AG08395 (cell line): ENCODE data around the gene TCF12.

Experiments
- DNase-seq: peaks from one replicate; pipeline ENCODE4 v3.0.0; 2012; ENCODE audit warnings: mixed read lengths, low spot score

The TCF12 gene

DNA sequence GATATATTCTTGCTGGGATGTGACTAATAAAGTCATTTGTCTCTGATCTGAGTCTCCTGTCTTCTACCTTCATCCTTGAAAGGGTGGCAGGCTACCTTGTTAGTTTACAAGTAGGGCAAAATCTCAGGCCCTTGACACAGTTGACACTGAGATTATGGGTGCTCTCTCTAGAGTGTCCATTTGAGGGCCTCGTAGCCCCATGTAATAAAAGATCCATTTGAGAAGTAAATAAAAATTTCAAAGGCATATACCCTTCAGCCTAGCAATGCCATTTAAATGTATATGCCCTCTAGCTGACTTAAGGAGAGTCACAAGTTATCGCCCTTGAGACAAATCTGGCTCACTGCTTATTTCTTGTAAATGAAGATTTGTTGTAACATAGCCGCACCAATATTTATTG is 98.6 kb downstream of the TCF12 start:
- DNase-seq, result no peak

GRCh38 chr15:57018151-57018550 is 99.7 kb downstream of the TCF12 start:
- no peak for DNase-seq

DNA sequence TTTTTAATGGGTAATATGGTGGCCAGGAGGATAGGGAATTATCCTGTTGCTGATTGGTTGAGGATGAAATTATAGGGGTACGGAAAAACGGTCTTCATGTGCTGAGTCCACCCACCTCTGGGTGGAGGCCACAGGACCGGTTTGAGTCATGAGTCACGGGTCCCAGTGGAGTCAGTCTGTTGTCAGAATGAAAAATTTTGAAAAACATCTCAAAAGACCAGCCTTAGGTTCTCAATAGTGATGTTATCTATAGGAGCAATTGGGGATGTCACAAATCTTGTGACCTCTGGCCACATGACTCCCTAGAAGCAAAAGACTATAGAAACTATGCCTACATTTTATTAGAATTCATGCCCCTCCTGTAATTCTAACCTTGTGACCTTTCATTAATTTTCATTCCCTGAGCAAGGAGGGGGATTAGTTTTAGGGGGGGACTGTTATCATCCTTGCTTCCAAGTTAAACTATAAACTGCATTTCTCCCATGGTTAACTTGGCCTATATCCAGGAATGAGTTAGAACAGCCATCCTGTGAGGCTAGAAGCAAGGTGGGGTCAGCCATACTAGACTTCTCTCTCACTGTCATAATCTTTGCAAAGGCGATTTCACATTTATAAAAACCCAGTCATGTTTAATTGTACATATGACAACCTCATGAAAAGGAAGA is 101.2 kb downstream of the TCF12 start:
- no peak for DNase-seq

GRCh38 chr15:57025264-57025926 is 107.0 kb downstream of the TCF12 start:
- DNase-seq, result peak; percentile 24

- no peak for DNase-seq
These were observed 107.7 kb downstream of the TCF12 start for GRCh38 chr15:57026016-57026592.

DNA sequence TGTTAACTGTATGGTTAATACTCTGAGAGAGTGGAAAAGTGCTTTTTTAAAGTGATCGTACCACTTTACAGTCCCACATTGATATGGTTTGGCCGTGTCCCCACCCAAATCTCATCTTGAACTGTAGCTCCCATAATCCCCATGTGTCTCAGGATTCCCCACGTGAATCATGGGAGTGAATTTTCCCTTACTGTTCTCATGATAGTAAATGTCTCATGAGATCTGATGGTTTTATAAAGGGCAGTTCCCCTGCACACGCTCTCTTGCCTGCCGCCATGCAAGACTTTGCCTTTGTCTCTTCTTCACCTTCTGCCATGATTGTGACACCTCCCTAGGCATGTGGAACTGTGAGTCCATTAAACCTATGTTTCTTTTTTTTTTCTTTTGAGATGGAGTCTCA is 109.2 kb downstream of the TCF12 start:
- no peak for DNase-seq

DNA sequence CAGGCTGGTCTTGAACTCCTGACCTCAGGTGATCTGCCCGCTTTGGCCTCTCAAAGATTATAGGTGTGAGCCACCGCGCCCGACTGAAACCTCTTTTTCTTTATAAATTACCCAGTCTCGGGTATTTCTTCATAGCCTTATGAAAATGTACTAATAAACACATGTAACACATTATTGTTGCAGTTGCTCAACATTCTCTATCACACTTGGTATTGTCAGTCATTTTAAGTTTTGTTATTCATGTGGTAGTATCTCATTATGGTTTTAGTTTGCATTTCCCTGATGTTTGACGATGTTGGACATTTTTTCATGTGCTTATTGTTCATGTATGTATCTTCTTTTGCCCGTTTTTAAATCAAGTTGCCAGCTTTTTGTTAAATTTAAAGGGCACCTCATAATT is 109.7 kb downstream of the TCF12 start:
- no peak for DNase-seq

GRCh38 chr15:57030011-57030410 is 111.6 kb downstream of the TCF12 start:
- no peak for DNase-seq

GRCh38 chr15:57031082-57031481 is 112.6 kb downstream of the TCF12 start:
- DNase-seq, result no peak

- DNase-seq, result peak; percentile 7
These were observed 113.2 kb downstream of the TCF12 start for GRCh38 chr15:57031605-57032004.

DNA sequence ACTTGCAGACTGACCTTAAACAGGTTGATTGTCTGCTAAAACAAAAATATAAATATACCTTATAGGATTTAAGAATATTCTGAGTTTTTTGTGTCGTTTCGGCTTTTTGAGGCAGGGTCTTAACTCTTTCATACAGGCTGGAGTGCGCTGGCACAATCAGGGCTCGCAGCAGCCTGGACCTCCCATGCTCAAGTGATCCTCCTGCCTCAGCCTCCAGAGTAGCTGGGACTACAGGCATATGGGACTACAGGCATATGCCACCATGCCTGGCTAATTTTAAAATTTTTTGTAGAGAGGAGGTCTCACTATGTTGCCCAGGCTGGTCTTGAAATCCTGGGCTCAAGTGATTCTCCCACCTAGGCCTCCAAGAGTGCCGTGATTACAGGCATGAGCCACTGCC is 113.9 kb downstream of the TCF12 start:
- no peak for DNase-seq

DNA sequence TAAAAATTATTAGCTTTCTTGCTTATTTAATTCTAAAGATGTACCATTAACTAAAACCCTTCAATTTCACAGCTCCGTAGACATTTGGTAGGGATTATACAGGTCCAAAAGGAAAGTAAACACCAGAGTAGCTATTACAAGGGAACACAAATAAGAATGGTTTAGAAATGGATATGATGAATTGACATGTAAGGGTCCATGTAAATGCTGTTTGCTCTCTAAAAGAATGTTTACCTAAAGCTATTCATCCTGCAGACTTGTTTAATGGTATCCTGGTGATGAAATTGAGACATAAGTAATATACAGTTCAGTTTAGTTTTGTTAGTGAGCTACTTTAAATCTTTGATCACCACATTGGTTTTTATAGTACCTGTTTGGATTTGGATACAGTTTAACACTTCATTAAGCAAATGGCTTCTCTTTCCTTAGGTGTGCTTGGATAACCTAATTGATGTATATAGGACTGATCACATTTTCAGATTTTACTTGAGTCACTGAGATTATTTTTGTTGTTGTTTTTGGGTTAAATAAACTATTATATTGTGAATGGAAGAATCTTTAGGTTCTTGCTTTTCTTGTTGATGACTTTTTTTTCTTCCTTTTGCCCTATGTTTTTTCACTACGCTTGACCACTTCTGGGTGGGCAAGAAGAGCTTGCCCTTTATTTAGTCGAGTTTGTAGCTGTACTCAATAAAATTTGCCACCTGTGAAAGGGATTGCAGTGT is 115.4 kb downstream of the TCF12 start:
- no peak for DNase-seq

DNA sequence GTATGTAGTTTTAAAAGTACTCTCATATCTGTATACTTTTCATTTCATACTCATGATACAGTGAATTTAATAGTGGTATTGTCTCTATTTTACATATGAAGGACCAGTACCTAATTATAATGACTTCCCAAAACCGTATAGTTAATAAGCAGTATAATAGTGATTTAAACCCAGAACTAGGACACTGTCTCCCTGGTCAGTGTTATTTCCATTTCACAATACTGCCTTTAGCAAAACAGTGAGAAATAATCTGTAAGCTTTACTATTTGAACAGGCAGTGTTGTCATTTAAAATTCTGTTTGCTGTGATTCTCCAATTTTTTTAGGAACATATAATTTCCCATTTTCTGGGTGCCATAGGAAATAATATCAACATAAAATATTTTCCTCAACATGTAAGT is 116.2 kb downstream of the TCF12 start:
- DNase-seq, result no peak

DNA sequence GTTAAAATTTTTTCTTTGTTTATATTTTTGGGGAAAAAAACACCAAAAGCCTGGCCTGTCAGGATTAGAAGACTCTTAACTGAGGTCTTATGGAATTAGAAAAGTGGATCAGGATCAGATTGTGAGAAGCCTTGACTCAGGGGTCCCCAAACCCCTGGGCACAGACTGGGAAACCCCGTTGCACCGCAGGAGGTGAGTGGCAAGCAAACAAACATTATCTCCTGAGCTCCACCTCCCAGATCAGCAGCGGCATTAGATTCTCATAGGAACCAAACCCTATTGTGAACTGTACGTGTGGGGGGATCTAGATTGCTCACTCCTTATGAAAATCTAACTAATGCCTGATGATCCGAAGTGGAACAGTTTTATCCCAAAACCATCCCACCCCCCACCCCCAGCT is 117.2 kb downstream of the TCF12 start:
- DNase-seq, result no peak

DNA sequence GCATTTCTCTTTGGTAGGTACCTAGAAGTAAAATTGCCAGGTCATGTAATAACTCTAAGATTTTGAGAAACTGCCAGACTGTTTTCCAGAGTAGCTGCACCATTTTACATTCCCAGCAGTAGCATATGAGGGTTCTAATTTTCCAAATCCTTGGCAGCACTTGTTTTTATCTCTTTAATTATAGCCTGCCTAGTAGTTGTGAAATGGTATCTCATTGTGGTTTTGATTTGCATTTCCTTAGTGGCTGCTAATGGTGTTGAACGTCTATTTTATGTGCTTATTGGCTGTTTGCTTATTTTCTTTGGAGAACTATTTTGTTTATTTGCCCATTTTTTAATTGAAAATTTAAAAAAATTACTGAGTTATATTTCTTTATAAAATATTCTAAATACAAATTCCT is 117.9 kb downstream of the TCF12 start:
- no peak for DNase-seq

- DNase-seq, result no peak
These were observed 119.1 kb downstream of the TCF12 start for GRCh38 chr15:57037548-57037947.

GRCh38 chr15:57038040-57038439 is 119.6 kb downstream of the TCF12 start:
- DNase-seq, result no peak

DNA sequence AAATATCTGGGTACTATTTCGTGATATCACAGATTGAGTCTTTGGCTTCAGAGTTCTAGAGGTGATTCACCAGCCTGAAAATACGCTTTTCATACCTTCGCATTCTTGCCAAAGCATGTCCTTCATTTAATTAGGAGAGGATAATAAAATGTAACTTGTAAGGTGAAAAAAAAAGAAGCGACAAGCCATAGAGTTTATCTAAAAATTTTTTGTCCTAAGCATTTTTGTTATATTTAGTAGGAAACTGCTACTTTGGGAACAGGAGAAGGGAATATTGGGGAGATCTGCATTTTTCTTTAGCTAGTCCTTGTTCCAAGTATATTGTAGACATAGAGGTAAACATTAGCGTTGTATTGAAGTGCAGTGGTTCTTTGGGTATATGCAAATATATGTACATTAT is 120.1 kb downstream of the TCF12 start:
- no peak for DNase-seq

GRCh38 chr15:57041416-57041815 is 123.0 kb downstream of the TCF12 start:
- DNase-seq, result no peak

GRCh38 chr15:57044072-57044702 is 125.7 kb downstream of the TCF12 start:
- no peak for DNase-seq

GRCh38 chr15:57044970-57045369 is 126.5 kb downstream of the TCF12 start:
- DNase-seq, result no peak

DNA sequence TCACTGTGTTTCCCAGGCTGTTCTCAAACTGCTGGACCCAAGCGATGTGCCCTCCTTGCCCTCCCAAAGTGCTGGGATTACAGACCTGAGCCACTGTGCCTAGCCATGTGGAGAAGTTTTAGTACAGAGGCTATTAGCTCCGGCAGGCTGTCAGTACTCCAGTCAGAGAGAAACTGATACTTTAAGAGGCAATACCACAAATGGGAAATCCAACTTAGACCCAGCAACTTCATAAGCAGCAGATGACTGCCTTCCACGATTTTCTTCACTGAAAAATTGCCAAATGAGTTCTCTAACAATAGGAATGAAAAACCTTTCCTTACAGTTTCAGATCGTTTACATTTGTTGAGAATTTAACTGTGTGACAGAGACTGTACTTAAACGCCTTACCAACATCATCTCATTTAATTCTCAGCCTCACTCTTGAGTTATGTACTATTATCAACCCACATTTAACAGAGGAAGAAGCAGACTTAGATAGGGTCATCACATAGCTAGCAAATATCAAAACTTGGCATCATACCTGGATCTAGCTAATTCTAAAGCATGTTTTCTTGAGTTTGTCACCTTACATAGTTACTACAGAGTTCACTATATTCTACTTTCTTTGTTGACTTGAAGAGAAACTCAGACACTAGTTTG is 127.4 kb downstream of the TCF12 start:
- DNase-seq, result no peak
